ENCODE measurements around the gene COPA. TPM values are rescaled to one million over a fixed set of nuclear protein-coding genes. Genes with fewer than 3 reads are reported as not detected.

COPA gene
- total RNA-seq, 1 donor from 2014 or later = 164 TPM

DNA sequence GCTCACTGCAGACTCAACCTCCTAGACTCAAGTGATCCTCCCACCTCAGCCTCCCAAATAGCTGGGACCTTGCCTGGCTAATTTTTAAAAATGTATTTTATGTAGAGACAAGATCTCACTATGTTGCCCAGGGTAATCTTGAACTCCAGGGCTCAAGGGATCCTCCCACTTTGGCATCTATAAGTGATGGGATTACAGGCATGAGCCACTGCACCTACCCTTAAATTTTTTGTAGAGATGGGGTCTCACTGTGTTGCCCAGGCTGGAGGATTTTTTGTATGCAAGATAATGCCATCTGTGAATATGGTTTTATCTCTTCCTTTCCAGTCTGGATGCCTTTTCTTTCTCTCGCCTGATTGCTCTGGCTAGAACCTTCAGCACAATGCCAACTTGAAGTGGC is 72.0 kb downstream of the COPA start:
- no peak for DNase-seq (ENCODE audit: low spot score)

GRCh38 chr1:160267284-160267991 is 75.6 kb downstream of the COPA start:
- DNase-seq (ENCODE audit: low spot score) = no peak

DNA sequence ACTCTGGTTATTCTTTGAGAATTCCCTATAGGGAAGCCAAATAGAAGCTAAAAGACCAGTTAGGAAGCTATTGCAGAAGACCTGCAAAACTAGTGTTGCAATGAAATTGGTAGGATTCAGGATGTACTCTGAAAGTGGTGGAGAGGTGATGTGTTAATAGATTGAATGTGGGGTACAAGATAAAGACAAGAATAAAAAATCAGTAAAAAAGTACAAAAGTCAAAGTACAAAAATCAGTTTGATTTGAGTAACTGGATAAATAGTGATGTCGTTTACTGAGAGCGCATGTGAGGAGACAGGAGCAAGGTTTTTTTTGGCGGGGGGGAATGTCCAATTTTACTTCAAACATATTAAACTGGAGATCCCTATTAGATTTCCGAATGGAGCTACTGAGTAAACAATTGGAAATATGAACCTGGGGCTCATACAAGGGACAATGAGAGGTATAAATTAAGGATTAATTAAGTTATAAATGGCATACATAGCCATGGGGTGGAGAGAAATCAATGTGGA is 78.2 kb downstream of the COPA start:
- no peak for DNase-seq (ENCODE audit: low spot score)

DNA sequence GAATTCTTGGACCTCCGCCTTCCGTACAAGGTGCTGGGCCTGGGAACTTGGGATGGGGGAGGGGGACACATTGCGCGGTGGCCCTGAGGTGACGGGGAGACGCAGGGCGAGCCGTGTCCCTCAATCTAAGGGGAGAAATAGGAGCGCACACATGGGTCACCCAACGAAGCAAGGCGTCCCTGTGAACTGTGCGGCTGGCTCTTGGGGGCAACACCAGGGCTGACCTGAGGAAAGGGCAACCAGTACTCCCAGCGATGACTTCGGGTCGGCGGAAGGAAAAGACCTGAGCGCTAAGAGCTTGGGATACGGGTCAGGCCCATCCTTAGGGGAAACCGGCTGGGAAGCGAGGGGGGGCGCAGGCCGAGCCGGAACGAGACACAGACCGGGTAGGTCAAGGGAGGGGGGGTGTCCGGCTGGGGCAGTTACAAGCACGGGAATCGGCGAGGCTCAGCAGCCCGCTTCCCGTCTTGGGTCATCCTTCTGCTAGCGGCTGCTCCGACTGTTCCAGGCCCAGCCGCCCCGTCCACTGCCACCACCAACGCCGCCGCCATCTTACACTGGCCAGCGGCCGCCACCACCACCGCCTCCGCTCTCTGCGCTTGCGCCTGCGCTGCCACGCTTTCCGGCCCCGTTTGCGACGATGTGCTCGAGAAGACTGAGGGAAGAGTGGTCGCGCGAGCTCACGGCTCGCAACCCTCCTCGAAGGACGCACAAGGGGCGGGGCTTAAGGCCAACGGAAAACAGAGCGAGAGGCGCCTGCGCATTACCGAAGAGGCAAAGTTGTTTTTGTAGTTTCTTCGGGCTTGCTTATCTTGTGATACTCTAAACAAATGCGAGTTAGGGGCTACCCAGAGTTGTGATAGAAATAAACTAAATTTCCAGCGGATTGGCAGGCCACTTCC is 80.9 kb downstream of the COPA start, which contains the start of gene DCAF8:
DCAF8 (minus strand) TSS at position 657 of the 902 bp plus-strand sequence. CDS start 18,541 bp downstream, outside the sequence.
- DNase-seq (ENCODE audit: low spot score) = peak; percentile 98

DNA sequence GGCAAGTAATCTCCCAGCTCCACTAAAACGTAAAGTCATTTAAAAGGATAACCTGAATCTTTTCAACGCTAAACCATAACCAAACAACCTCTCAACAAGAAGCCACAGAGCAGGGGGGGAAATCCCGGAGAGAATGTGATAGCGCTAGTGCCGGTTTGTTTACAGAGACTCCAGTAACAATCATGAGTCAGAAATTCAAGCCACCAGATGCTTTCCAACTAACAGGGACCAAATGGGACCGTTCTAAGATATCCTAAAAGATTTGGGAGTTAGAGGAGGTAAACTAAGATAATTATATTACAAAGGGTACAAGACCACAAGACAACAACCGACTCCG is 81.5 kb downstream of the COPA start:
- DNase-seq (ENCODE audit: low spot score) = peak; percentile 60

GRCh38 chr1:160260406-160261382 is 82.4 kb downstream of the COPA start:
- DNase-seq (ENCODE audit: low spot score) = no peak

DNA sequence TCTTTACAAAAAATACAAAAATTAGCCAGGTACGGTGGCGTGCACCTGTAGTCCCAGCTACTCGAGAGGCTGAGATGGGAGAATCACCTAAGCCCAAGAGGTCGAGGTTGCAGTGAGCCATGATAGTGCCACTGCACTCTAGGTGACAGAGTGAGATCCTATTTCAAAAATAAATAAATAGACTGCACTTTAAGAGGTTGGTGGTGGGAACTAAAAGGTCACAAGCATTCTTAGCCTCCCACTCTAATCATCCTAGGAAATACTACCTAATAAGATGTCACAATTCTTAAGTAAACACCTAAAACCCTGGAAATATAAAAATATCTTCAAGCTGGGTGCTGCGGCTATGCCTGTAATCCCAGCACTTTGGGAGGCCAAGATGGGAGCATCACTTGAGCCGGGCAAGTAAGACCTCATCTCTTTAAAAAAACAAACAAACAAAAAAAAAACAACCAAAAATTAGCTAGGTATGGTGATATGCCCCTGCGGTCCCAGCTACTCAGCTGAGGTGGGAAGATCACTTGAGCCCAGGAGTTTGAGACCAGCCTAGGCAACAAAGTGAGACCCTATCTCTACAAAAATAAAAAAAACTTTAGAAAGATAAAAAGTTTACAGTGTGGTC is 84.8 kb downstream of the COPA start:
- no peak for DNase-seq (ENCODE audit: low spot score)

DNA sequence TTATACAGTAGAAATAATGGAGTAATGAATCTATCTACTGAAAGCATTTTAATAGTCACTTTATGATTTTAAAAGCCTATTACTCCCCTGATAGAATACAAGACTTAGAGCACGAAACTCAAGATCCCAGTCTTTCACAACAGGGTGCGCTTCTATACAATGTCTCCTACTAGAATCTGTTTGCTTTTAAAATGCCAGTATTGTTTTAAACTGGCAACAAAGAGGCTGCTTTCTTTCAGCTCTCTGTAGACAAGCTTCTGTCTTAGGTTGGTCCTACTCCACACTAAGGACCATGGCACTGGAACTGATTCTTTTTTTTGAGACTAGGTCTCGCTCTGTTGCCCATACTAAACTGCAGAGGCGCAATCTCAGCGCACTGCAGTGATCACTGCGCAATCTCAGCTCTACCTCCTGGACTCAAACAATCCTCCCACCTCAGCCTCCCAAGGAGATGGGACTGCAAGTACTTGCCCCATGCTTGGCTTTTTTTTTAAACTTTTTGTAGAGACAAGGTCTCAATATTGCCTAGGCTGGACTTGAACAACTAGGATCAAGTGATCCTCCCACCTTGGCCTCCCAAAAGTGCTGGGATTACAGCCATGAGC is 85.5 kb downstream of the COPA start:
- DNase-seq (ENCODE audit: low spot score) = no peak

DNA sequence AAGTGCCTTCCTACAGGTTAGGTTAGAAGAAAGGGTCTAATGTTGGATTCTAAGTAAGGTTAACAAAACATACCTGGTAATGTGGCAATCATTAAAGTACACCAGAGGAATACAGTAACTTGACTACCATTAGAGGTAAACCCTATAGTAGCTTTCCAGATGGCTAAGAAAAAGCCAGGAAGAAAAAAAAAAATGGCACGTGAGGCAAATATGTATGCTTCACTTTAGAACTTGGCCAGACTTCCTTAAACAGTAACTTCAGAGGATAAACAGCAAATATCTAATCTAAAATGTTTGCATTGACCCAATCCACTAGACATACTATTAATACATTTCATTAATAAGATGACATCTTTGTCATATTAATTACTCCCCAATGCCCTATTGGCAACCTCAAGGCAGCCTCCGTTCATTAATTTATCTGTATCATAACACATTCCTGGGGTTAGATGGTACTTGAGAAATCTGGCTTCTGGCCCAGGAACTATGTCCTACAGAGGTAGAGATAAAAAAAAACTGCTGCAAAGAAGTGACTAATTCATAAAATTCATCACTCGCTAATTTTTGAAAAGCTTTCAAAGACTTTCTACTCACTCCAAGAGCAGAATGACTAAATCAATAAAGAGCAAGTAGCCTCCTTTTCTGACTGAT is 86.5 kb downstream of the COPA start:
- no peak for DNase-seq (ENCODE audit: low spot score)

GRCh38 chr1:160255781-160256300 is 87.2 kb downstream of the COPA start:
- no peak for DNase-seq (ENCODE audit: low spot score)

- peak; percentile 74 for DNase-seq (ENCODE audit: low spot score)
These were observed 91.1 kb downstream of the COPA start for GRCh38 chr1:160251687-160252526.

DNA sequence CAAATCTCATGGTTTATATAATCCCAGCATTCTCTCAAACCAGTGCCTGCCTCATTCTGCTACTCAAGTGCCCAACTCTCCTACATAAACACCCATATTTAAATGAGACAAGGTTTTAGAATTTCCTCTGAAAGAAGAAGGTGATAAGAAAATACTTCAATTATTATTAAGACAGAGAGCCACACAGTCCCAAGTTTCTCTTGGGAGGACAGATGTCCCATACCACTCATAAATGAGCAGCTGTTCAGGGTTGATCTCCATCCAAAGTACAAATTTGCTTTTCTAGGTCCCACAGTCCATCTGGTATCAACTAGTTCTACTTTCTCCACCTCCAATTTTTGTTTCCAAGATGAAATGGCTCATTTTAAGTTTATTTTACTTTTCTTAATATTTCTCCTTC is 92.0 kb downstream of the COPA start:
- no peak for DNase-seq (ENCODE audit: low spot score)

DNA sequence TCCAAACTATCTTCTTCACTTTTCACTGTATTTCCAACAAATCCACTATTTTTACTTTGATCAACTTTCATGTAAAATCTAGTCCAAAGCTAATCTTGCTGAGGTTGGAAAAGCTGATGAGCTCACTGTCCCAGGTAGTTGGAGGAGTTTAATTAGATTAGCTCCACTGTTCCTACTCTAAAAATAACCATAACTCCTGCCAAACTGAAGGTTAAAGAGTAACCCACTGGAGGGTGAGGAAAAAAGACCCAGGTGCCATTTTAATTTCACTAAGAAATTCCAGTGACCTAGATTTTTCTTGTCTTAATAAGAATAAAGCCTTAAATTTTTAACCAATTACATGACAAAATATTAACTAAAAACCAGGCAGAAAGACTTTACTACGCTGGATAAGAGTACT is 96.0 kb downstream of the COPA start:
- DNase-seq (ENCODE audit: low spot score) = no peak

DNA sequence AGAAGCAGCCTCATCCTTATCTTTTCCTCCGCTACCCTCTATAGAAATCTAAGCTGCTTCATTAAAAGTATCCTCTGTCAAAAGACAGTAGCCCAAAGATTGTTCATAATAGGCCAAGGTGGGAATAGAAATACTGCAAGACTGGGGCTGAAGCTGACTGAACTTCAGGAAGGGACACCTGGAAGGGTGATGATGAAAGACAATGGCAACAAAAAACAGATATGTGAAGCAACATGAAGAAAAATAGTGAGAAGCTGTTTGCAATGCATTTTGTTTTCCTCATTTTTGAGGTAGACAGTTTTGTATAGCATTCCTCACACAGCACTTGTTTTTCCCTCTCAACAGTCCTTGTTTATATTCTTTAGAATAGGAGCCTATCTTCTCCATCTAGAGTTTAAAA is 97.6 kb downstream of the COPA start:
- no peak for DNase-seq (ENCODE audit: low spot score)

DNA sequence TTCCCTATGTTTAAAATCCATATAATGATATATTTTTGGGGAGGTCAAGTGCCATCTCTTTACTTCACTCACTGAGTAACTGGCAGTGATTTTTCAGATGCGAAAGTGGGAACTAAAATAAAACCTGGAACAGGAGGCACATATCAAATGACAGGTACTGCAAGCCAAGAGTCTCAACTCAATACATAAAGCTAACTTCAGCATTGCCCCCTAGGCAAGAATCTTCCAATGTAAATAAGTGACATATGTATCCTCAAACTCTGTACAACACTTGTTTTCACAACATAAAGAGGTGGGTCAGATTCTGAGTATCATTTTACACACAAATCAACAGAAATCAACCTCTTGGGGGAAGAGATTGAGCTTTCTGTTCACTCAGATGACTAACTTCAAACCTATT is 98.8 kb downstream of the COPA start:
- no peak for DNase-seq (ENCODE audit: low spot score)

DNA sequence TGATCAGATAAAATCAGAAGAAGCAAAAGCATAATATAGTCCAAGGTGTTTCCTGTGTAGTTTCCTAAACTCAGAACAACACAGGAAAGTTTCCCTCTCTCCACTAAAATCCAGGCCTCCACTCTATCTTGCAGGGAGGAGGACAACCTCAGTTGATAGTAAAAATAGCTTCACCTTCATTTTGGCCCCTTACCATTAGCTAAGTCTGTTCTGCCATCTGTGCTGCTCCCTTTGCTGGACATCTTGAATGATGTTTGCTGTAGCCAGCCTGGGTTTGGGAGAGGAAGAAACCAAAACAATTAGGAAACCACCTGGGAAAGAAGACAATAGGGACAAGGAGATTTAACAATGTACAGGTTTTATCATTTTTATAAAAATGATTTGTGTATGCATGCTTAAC is 99.3 kb downstream of the COPA start:
- no peak for DNase-seq (ENCODE audit: low spot score)

DNA sequence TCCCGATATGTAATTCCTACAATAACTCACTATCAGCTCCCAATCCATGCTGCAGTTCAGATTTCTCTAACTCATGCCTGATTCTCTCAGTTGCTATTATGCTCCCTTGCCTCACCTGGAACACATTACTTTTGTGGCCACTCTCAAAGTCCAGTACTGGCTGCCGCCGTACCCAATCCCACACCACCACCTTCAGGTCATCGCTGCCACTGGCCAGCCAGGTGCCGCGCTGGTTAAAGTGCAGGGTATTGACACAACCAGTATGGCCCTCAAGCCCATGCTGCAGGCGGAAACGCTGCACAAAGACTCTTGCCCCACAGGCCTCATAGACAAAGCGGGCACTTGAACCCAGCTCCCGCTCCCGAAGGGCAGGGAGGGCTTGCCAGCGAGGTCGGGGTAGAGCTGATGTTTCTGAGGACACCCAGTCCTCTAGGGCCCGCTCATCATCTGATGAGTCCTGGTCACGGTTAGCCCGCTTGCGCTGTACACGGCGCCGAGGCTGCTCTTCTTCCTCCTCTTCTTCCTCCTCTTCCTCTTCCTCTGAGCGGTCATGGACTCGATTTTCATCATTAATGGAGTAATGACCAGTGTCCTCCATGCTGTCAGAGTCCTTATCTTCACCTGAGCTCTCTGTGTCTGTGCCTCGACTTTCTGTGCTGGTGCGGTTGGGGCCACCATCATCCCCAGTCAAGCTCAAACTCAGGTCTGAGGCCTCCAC is 103.3 kb downstream of the COPA start:
- DNase-seq (ENCODE audit: low spot score) = no peak
